H9 (cell line): ENCODE data around the gene CPE. TPM values are rescaled to one million over a fixed set of nuclear protein-coding genes. Genes with fewer than 3 reads are reported as not detected.

ENCODE experiments used
- DNase-seq: peaks from one replicate; pipeline ENCODE4 v3.0.0-alpha.2; 2017
- H2AFZ ChIP-seq: one replicate; pipeline ENCODE4 v1.6.1; 2013; ENCODE audit warnings: mild to moderate bottlenecking, low read length, control low read depth, moderate library complexity
- H2AK5ac ChIP-seq: 2 replicates; pipeline ENCODE4 v1.6.1; 2013; ENCODE audit warnings: low read length, control low read depth, mixed read lengths; ENCODE audit not compliant: insufficient read length
- H2BK120ac ChIP-seq: one replicate; pipeline ENCODE4 v1.6.1; 2013; ENCODE audit warnings: low read depth, mild to moderate bottlenecking, low read length, control low read depth, inconsistent platforms; ENCODE audit not compliant: poor library complexity, severe bottlenecking
- H2BK12ac ChIP-seq: 2 replicates; pipeline ENCODE4 v1.6.1; 2013; ENCODE audit warnings: low read length, control low read depth, mixed read lengths, low read depth; ENCODE audit not compliant: insufficient read length
- H2BK15ac ChIP-seq: 2 replicates; pipeline ENCODE4 v1.6.1; 2013; ENCODE audit warnings: low read depth, low read length, control low read depth
- H2BK20ac ChIP-seq: one replicate; pipeline ENCODE4 v1.6.1; 2013; ENCODE audit warnings: low read depth, mild to moderate bottlenecking, low read length, control low read depth, inconsistent platforms; ENCODE audit not compliant: poor library complexity, severe bottlenecking
- H2BK5ac ChIP-seq: 2 replicates; pipeline ENCODE4 v1.6.1; 2013; ENCODE audit warnings: low read length, control low read depth, mixed read lengths; ENCODE audit not compliant: insufficient read length
- H3K14ac ChIP-seq: 2 replicates; pipeline ENCODE4 v1.6.1; 2013; ENCODE audit warnings: low read length, control low read depth; ENCODE audit not compliant: insufficient read depth
- H3K18ac ChIP-seq: 2 replicates; pipeline ENCODE4 v1.6.1; 2013; ENCODE audit warnings: low read depth, mild to moderate bottlenecking, mixed read lengths, low read length, control low read depth; ENCODE audit not compliant: insufficient read length
- H3K23ac ChIP-seq: 2 replicates; pipeline ENCODE4 v1.6.1; 2013; ENCODE audit warnings: low read length, control low read depth, mixed read lengths, low read depth; ENCODE audit not compliant: insufficient read length
- H3K23me2 ChIP-seq: 2 replicates; pipeline ENCODE4 v1.6.1; 2013; ENCODE audit warnings: low read depth, mild to moderate bottlenecking, mixed read lengths, low read length, control low read depth; ENCODE audit not compliant: insufficient read length, poor library complexity, severe bottlenecking
- H3K27ac ChIP-seq: 2 replicates; pipeline ENCODE4 v1.5.1; 2013; ENCODE audit warnings: low read length, control low read depth, mixed read lengths, low read depth; ENCODE audit not compliant: insufficient read length
- H3K27me3 ChIP-seq: 2 replicates; pipeline ENCODE4 v1.6.1; 2013; ENCODE audit warnings: low read length, control low read depth, inconsistent platforms; ENCODE audit not compliant: insufficient read depth
- H3K4ac ChIP-seq: 2 replicates; pipeline ENCODE4 v1.6.1; 2013; ENCODE audit warnings: low read depth, mild to moderate bottlenecking, control low read depth, inconsistent platforms, low read length, moderate library complexity
- H3K4me1 ChIP-seq: 2 replicates; pipeline ENCODE4 v1.6.1; 2013; ENCODE audit warnings: low read length, control low read depth, inconsistent platforms; ENCODE audit not compliant: insufficient read depth
- H3K4me2 ChIP-seq: 2 replicates; pipeline ENCODE4 v1.6.1; 2013; ENCODE audit warnings: low read length, control low read depth, mixed read lengths; ENCODE audit not compliant: insufficient read length, insufficient read depth
- H3K56ac ChIP-seq: 2 replicates; pipeline ENCODE4 v1.6.1; 2013; ENCODE audit warnings: low read depth, mild to moderate bottlenecking, mixed read lengths, low read length, control low read depth; ENCODE audit not compliant: insufficient read length
- H3K79me1 ChIP-seq: 2 replicates; pipeline ENCODE4 v1.6.1; 2013; ENCODE audit warnings: low read depth, mild to moderate bottlenecking, moderate library complexity, low read length, control low read depth, inconsistent platforms; ENCODE audit not compliant: insufficient read depth, poor library complexity, severe bottlenecking
- H3K79me2 ChIP-seq: 2 replicates; pipeline ENCODE4 v1.6.1; 2013; ENCODE audit warnings: low read length, control low read depth, inconsistent platforms; ENCODE audit not compliant: insufficient read depth
- H3K9ac ChIP-seq: 2 replicates; pipeline ENCODE4 v1.6.1; 2013; ENCODE audit warnings: low read length, control low read depth, mixed read lengths; ENCODE audit not compliant: insufficient read length; ENCODE audit errors: extremely low read depth
- H3K9me3 ChIP-seq: one replicate; pipeline ENCODE4 v1.6.1; 2013; ENCODE audit warnings: low read depth, low read length, inconsistent platforms; ENCODE audit not compliant: control insufficient read depth
- H3T11ph ChIP-seq: one replicate; pipeline ENCODE4 v1.6.1; 2013; ENCODE audit warnings: mild to moderate bottlenecking, low read length, control low read depth, inconsistent platforms
- H4K20me1 ChIP-seq: one replicate; pipeline ENCODE4 v1.6.1; 2013; ENCODE audit not compliant: control insufficient read depth, insufficient read length, insufficient read depth
- H4K5ac ChIP-seq: 2 replicates; pipeline ENCODE4 v1.6.1; 2013; ENCODE audit warnings: low read depth, mild to moderate bottlenecking, mixed read lengths, low read length, control low read depth; ENCODE audit not compliant: insufficient read length
- H4K8ac ChIP-seq: replicated peaks from 2 replicates; pipeline ENCODE4 v1.6.1; 2013; ENCODE audit warnings: low read length, control low read depth, mixed read lengths, low read depth; ENCODE audit not compliant: insufficient read length
- H4K91ac ChIP-seq: 2 replicates; pipeline ENCODE4 v1.6.1; 2013; ENCODE audit warnings: low read depth, mild to moderate bottlenecking, moderate library complexity, mixed read lengths, low read length, control low read depth; ENCODE audit not compliant: insufficient read length
- H3K27ac Mint-ChIP-seq, 3 experiments: 2 replicates in 2 of 3; 3 replicates in 1 of 3; pipeline ENCODE4 v1.8.0; 2020 to 2021; ENCODE audit warnings: mixed read lengths in 3 of 3, mild to moderate bottlenecking in 1 of 3, moderate library complexity in 1 of 3
- H3K27me3 Mint-ChIP-seq: 2 replicates; pipeline ENCODE4 v1.8.0; 2021; ENCODE audit warnings: low read depth, mild to moderate bottlenecking, moderate library complexity, mixed read lengths
- H3K36me3 Mint-ChIP-seq, 3 experiments: 2 replicates in 2 of 3; 3 replicates in 1 of 3; pipeline ENCODE4 v1.8.0; 2020 to 2021; ENCODE audit warnings: low read depth in 3 of 3, mixed read lengths in 3 of 3; ENCODE audit not compliant: insufficient read depth in 1 of 3
- H3K4me1 Mint-ChIP-seq, 2 experiments: 2 replicates each; pipeline ENCODE4 v1.8.0; 2020; ENCODE audit warnings: mixed read lengths in 2 of 2
- H3K4me3 Mint-ChIP-seq, 2 experiments: 2 replicates in 1 of 2; 3 replicates in 1 of 2; pipeline ENCODE4 v1.8.0; 2020 to 2021; ENCODE audit warnings: mild to moderate bottlenecking in 2 of 2, mixed read lengths in 2 of 2, moderate library complexity in 1 of 2
- H3K9me3 Mint-ChIP-seq, 2 experiments: 2 replicates in 1 of 2; 3 replicates in 1 of 2; pipeline ENCODE4 v1.8.0; 2020; ENCODE audit warnings: mild to moderate bottlenecking in 2 of 2, mixed read lengths in 2 of 2, moderate library complexity in 1 of 2
- CTCF ChIP-seq: fragments of 200-600 bp; sonication (generic); conservative IDR thresholded peaks from 3 replicates; pipeline ENCODE4 v1.8.0; 2021; ENCODE audit warnings: antibody characterized with exemption, mild to moderate bottlenecking
- WGBS: extraction: QIAGEN DNeasy Blood & Tissue Kit; methylation state at CpG from one replicate; pipeline ENCODE4 v1.1.7; 2013; ENCODE audit warnings: missing lambda C conversion rate, low lambda C conversion rate, mixed read lengths; ENCODE audit not compliant: insufficient read length; ENCODE audit errors: extremely low coverage; 5-methylcytosine and 5-hydroxymethylcytosine counted together
- total RNA-seq: library from RNA; stranded (reverse); gene quantifications from 2 replicates; pipeline ENCODE4 v1.2.1, GENCODE V29; 2021

The CPE gene
- total RNA-seq, 1 experiment from 2014 or later, result 10.0 TPM

- no peak overlapping the region for H3T11ph ChIP-seq
- H3K36me3 Mint-ChIP-seq, result no peaks in the 10 kb centered on the region; a peak in 2 of 7 replicates
- no peak overlapping the region for H2AK5ac ChIP-seq
- no CpG with 5 or more reads among the region's 4 CpGs for WGBS
- DNase-seq, result peak; percentile 36
- H3K23ac ChIP-seq, result no peak overlapping the region
- no peak overlapping the region for H2BK12ac ChIP-seq
- H3K27ac ChIP-seq, result no peak overlapping the region
- H3K4me2 ChIP-seq, result no peak overlapping the region
- no peaks in the 10 kb centered on the region; the same call in 1 of the 2 replicates for H3K27me3 Mint-ChIP-seq
- H3K4me3 Mint-ChIP-seq, result no peak overlapping the region
- no peaks in the 10 kb centered on the region for H3K27me3 ChIP-seq
- H2BK120ac ChIP-seq, result no peak overlapping the region
- no peaks in the 10 kb centered on the region for H3K9me3 Mint-ChIP-seq
- no peak overlapping the region for H4K8ac ChIP-seq
- no peaks in the 10 kb centered on the region for H3K79me2 ChIP-seq
- no peaks in the 10 kb centered on the region for H3K4me1 ChIP-seq
- H4K91ac ChIP-seq, result no peak overlapping the region
- no peak overlapping the region for H2BK20ac ChIP-seq
- no peaks in the 10 kb centered on the region for H3K23me2 ChIP-seq
- no peaks in the 10 kb centered on the region for H4K20me1 ChIP-seq
- H3K56ac ChIP-seq, result no peak overlapping the region
- no peaks in the 10 kb centered on the region for H3K79me1 ChIP-seq
- H3K4me1 Mint-ChIP-seq, result peaks cover 7 to 8% of the 10 kb centered on the region in 2 experiments
- H3K9ac ChIP-seq, result no peak overlapping the region
- H3K27ac Mint-ChIP-seq, result no peak overlapping the region
- no peak overlapping the region for H3K4ac ChIP-seq
- no peak overlapping the region for H2BK5ac ChIP-seq
- H3K14ac ChIP-seq, result no peak overlapping the region
- no peaks in the 10 kb centered on the region for H3K9me3 ChIP-seq
- H3K18ac ChIP-seq, result no peak overlapping the region
- peak; percentile 30; the same call in 1 of the 3 replicates for TF ChIP-seq CTCF
- no peak overlapping the region for H2AFZ ChIP-seq
- H4K5ac ChIP-seq, result no peak overlapping the region
- H2BK15ac ChIP-seq, result no peak overlapping the region
Observed at GRCh38 chr4:165403637-165404036, 24.8 kb downstream of the CPE start.
